ENCODE measurements around the gene GAS2L1. TPM values are rescaled to one million over a fixed set of nuclear protein-coding genes. Genes with fewer than 3 reads are reported as not detected.

The GAS2L1 gene
- total RNA-seq, 1 experiment from 2014 or later = 29.4 TPM

DNA sequence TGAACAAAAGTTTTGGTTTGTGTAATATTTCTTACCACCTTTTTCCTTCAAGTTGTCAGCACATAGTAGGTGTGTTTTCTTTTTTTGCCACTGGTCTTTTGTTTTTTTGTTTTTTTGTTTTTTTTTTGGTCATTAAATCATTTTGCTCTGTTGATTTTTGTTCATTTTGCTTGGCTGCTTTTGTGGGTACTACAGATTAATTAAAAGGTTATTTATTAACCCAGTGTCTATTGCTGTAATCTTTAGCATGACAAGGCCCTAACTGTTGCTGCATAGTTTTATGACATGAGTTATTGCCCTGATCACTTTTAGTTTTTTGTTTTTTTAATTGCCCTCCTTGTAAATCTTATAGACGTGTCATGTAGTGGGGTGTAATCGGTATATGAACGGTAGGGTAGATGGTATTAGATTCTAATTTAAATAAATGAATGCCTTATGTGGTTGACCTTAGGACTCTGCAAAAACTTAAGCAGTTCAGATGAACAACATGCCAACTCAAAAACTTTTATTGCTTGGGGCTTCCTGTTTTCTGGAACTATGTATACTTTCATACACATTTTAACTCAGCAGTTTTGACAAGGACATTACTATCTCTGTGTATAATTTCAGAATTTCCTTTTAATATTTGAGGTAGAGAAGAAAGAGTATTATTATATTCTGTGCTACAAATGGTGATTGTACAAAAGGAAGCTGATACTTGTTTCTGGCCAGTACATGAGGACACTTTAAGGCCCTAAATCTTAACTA, 30.5 kb upstream of the GAS2L1 start (continued):
- TF ChIP-seq, protein P1, sequence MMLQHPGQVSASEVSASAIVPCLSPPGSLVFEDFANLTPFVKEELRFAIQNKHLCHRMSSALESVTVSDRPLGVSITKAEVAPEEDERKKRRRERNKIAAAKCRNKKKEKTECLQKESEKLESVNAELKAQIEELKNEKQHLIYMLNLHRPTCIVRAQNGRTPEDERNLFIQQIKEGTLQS (IDR thresholded peaks at IDR 0.05) = no peak
- TF ChIP-seq, protein P2, sequence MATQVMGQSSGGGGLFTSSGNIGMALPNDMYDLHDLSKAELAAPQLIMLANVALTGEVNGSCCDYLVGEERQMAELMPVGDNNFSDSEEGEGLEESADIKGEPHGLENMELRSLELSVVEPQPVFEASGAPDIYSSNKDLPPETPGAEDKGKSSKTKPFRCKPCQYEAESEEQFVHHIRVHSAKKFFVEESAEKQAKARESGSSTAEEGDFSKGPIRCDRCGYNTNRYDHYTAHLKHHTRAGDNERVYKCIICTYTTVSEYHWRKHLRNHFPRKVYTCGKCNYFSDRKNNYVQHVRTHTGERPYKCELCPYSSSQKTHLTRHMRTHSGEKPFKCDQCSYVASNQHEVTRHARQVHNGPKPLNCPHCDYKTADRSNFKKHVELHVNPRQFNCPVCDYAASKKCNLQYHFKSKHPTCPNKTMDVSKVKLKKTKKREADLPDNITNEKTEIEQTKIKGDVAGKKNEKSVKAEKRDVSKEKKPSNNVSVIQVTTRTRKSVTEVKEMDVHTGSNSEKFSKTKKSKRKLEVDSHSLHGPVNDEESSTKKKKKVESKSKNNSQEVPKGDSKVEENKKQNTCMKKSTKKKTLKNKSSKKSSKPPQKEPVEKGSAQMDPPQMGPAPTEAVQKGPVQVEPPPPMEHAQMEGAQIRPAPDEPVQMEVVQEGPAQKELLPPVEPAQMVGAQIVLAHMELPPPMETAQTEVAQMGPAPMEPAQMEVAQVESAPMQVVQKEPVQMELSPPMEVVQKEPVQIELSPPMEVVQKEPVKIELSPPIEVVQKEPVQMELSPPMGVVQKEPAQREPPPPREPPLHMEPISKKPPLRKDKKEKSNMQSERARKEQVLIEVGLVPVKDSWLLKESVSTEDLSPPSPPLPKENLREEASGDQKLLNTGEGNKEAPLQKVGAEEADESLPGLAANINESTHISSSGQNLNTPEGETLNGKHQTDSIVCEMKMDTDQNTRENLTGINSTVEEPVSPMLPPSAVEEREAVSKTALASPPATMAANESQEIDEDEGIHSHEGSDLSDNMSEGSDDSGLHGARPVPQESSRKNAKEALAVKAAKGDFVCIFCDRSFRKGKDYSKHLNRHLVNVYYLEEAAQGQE (IDR thresholded peaks at IDR 0.05; ENCODE audit: low read depth) = no peak
- TF ChIP-seq FOSL1 (IDR thresholded peaks at IDR 0.05; ENCODE audit: low read depth) (no peak), RAD21 (IDR thresholded peaks at IDR 0.05; ENCODE audit: low read depth) (no peak)

DNA sequence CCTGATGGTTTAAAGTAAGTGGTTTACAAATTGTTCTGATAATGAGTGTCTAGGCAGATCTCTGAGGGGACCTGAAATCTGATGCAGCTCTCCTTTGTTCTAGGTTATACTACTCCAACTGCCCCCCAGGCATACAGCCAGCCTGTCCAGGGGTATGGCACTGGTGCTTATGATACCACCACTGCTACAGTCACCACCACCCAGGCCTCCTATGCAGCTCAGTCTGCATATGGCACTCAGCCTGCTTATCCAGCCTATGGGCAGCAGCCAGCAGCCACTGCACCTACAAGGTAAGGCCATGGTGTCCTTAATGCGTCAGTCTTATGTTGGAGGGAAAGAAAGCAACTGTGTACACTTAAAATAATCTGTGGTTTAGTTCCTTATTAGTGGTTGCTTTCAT, 28.5 kb upstream of the GAS2L1 start:
- no peak for ATAC-seq
- Histone ChIP-seq H3K36me3 (ENCODE audit: control insufficient read depth in 1 of 2, insufficient read depth in 2 of 2, low read length in 2 of 2) (peaks cover 73 to 86% of the 10 kb centered on the region in 2 experiments), H3K79me2 (ENCODE audit: insufficient read depth, low read length) (peaks cover 100% of the 10 kb centered on the region), H3K9me3 (ENCODE audit: control insufficient read depth in 1 of 2, insufficient read depth in 1 of 2, low read depth in 1 of 2, low read length in 2 of 2) (no peaks in the 10 kb centered on the region), H4K20me1 (ENCODE audit: insufficient read depth) (peaks cover 63% of the 10 kb centered on the region; the same call in 1 of the 2 replicates), H3K27me3 (ENCODE audit: insufficient read depth, low read length) (no peaks in the 10 kb centered on the region), H3K9ac (ENCODE audit: low read length) (no peak overlapping the region), H3K4me1 (ENCODE audit: control insufficient read depth in 1 of 2, insufficient read depth in 2 of 2, low read length in 2 of 2) (no peaks in the 10 kb centered on the region), H3K9me2 (ENCODE audit: insufficient read depth) (no peaks in the 10 kb centered on the region), H2AFZ (ENCODE audit: low read depth, low read length, poor library complexity, severe bottlenecking) (no peak overlapping the region), H3K4me3 (replicated peaks in 1 of 2; ENCODE audit: low read depth in 1 of 2, low read length in 2 of 2) (no peak overlapping the region), H3K27ac (ENCODE audit: low read depth, low read length) (no peak overlapping the region), H3K4me2 (ENCODE audit: low read length) (no peak overlapping the region)
- intact Hi-C loops (cut with micrococcal nuclease) = no loop called here
- ChIA-PET CTCF (no interaction called here), POLR2A (no interaction called here), RAD21 (ENCODE audit: low non-redundant PET in 1 of 2, low total read pairs in 2 of 2, uncharacterized antibody in 2 of 2, unreplicated experiment in 2 of 2) (no interaction called here)
- DNase-seq (ENCODE audit: low read depth, low spot score) = no peak
- no TSS peak for BruUV-seq (replicated peaks)
- TF ChIP-seq CBX3 (IDR thresholded peaks at IDR 0.05; ENCODE audit: low read depth) (no peak), SRF (IDR thresholded peaks at IDR 0.05; ENCODE audit: low read depth) (no peak), ZNF274 (IDR thresholded peaks at IDR 0.05; ENCODE audit: low read depth, low read length) (no peak), JUND (IDR thresholded peaks at IDR 0.05) (no peak), SP1 (IDR thresholded peaks at IDR 0.05; ENCODE audit: low read depth) (no peak)
- TF ChIP-seq, protein P3, sequence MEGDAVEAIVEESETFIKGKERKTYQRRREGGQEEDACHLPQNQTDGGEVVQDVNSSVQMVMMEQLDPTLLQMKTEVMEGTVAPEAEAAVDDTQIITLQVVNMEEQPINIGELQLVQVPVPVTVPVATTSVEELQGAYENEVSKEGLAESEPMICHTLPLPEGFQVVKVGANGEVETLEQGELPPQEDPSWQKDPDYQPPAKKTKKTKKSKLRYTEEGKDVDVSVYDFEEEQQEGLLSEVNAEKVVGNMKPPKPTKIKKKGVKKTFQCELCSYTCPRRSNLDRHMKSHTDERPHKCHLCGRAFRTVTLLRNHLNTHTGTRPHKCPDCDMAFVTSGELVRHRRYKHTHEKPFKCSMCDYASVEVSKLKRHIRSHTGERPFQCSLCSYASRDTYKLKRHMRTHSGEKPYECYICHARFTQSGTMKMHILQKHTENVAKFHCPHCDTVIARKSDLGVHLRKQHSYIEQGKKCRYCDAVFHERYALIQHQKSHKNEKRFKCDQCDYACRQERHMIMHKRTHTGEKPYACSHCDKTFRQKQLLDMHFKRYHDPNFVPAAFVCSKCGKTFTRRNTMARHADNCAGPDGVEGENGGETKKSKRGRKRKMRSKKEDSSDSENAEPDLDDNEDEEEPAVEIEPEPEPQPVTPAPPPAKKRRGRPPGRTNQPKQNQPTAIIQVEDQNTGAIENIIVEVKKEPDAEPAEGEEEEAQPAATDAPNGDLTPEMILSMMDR (IDR thresholded peaks at IDR 0.05 in 2 of 3, conservative IDR thresholded peaks at IDR 0.05 in 1 of 3; ENCODE audit: borderline replicate concordance in 1 of 3, insufficient read depth in 1 of 3, low read depth in 2 of 3, low read length in 2 of 3) = no peak
